CD4-positive, alpha-beta T cell treated with Interleukin-15 for 4 hours (primary cell): ENCODE data around the gene SYNDIG1L.
A peak's percentile ranks its signal among the peaks of the same experiment; 100 is the strongest.
"Not testable (repeated sequence)": the region's sequence is repeated elsewhere in the genome, so short reads cannot be mapped to it uniquely, and the experiment has no call there.

Experiments used
- DNase-seq: peaks from one replicate; pipeline ENCODE4 v3.0.0-alpha.2; 2020; ENCODE audit warnings: low spot score

The SYNDIG1L gene

GRCh38 chr14:74402401-74403251 lies 23.4 kb downstream of the SYNDIG1L start:
- DNase-seq = no peak

GRCh38 chr14:74401504-74402241 lies 24.3 kb downstream of the SYNDIG1L start:
- peak; percentile 70 for DNase-seq

- no peak for DNase-seq
These were observed 25.0 kb downstream of the SYNDIG1L start for GRCh38 chr14:74400919-74401503.

DNA sequence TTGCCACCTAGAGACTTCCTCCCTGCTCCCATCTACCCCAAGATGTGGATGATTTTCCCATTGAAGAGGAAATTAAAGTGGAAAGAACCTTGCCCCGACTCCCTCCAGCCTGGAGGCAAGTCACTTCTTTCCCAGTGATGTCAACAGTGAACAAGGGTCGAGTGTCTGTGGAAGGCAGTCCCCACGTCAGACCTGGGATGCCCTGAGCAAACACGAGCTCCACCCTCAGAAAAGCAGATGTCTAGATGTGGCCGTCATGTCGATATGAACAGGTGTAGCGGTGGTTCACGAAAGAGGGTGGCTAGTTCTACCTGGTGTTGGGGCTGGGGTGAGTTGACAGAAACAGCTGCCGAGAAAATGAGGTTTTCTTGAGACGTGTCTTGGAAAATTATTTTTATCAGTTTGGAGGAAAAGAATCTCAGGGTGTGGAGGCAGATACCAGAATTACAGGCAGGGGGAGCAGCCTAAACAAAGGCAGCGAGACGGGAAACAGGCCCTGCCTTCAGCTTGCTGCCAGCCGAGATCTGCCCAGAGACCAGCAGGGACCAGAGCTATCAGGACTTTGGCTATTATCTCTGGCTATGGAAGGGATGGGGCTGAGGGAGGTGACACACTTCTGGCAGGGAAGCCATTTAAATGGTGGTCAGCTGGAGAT lies 25.9 kb downstream of the SYNDIG1L start:
- DNase-seq = no peak

DNA sequence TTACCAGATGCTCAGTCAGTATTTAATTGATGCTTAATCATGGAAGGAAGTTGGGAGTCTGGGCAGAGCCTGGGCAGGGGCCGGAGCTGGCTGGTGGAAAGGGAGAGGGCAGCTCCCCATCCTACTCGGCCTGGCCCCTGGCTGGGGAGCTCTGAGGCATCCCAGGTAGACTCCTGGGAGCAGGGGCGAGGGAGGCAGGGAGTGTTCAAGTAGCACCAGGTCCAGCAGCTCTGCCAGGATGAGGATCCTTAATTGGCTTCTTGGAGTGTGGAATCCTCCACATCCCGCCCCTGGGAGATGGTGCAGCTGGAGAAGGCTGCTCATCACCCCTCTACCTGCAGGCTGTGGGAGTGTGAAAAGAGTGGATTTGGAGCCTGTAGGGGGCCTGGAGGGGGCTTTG lies 30.9 kb downstream of the SYNDIG1L start:
- no peak for DNase-seq

DNA sequence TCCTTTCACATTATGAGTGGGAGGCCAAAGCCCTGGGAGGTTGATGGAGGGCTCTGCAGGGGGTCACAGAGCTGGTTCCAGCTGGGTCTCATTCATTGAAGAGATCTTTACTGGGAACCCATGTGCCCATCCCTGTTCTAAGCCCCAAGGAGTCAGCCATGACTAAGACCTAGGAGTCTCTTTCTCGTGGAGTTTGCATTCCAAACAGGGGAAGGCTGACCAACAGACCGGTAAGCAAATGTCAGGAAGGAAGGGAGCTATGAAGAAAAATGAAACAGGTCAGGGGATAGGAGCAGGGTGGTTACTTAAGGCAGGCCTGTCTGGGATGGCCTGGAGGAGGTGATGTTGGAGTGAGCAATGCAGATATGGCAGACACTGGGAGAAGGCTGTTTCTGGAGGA lies 31.5 kb downstream of the SYNDIG1L start:
- DNase-seq = no peak

- no peak for DNase-seq
These were observed 33.1 kb downstream of the SYNDIG1L start for GRCh38 chr14:74392616-74393570.

DNA sequence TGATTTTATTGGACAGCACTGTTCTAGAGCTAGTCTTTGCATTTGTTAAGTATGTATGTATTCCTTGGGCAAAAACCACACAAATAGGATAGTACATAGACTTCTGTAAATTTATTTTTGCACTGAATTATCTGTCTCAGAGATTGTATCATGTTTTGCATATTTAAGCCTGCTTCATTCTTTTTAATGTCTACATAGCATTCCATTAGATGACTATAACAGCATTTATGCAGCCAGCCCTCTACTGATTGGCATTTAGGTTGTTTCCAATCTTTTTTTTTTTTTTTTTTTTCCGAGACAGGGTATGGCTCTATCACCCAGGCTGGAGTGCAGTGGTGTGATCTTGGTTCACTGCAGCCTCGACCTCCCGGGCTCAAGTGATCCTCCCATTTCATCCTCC lies 34.5 kb downstream of the SYNDIG1L start:
- DNase-seq = no peak

GRCh38 chr14:74390505-74390904 lies 35.5 kb downstream of the SYNDIG1L start:
- DNase-seq = not testable (repeated sequence)

DNA sequence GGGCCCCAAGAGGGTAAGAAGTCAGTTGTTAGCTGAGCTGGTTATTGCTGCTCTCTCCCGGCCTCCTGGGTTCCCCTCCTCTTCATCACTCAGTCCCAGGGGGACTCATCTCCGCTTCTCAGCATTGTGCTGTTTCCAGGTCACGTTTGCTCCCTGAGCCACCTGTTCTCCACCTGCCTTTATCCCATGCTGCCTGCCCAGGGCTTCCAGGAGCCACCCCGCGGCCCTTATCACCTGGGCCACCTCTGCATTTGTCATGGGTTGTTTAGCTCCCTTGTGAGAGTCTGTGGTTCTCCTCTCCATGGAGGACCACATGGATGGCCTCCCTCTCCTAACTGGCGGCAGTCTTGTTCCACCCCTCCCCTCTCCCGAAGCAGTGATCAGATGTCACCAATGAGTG lies 36.0 kb downstream of the SYNDIG1L start:
- no peak for DNase-seq

DNA sequence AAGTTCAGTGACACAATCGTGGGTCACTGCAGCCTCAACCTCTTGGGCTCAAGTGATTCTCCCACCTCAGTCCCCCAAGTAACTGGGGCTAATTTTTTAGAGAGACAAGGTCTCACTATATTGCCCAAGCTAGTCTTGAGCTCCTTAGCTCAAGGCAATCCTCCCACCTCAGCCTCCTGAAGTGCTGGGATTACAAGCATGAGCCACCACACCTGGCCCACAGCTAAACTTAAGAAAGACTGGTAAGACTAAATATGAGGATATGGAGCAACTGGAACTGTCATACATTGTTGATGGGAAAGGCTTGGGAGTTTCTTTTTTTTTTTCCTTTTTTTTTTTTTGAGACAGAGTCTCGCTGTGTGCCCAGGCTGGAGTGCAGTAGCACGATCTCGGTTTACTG lies 43.8 kb downstream of the SYNDIG1L start:
- no peak for DNase-seq

DNA sequence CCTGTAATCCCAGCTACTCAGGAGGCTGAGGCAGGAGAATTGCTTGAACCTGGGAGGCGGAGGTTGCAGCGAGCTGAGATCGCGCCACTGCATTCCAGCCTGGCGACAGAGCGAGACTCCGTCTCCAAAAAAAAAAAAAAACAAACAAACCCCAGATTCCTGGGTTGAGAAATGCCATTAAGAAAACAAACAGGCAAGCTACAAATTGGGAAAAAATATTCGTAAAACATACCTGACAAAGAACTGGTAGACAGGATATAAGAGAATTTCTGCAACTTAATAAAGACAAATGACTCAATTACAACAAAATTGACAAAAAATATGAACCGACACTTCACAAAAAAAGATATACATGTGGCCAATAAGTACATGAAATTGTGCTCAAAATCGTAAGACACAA lies 44.4 kb downstream of the SYNDIG1L start:
- not testable (repeated sequence) for DNase-seq

GRCh38 chr14:74380845-74381244 lies 45.2 kb downstream of the SYNDIG1L start:
- DNase-seq = no peak

GRCh38 chr14:74380172-74380571 lies 45.8 kb downstream of the SYNDIG1L start:
- DNase-seq = no peak

DNA sequence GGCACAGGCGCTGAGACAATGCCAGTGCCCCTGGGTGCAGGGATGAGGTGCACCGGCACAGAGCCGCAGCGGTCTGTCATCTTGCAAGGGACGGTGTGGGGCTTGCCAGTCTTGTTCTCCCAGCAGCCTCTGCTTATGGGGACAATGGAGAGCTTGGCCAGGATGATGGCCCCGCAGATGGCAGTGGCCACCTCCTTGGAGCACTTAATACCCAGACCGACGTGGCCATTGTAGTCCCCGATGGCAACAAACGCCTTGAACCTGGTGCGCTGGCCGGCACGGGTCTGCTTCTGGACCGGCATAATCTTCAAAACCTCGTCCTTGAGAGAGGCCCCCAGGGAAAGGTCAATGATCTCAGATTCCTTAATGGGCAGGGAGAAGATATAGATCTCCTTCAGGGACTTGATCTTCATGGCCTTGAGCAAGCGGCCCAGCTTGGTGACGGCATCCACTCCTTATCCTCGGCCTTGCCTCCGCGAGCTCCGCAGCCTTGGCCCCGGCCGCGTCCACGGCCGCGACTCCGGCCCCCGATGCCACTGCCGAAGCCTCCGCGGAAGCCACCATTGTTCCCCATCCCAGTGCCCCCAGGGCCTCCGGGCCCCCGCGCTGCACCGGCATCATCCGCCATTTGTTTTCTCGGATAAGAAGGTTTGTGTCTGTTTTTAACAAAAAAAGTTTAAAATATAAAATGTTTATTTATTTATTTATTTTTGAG lies 47.9 kb downstream of the SYNDIG1L start:
- DNase-seq = no peak

- DNase-seq = no peak
These were observed 57.6 kb downstream of the SYNDIG1L start for GRCh38 chr14:74368441-74368840.

GRCh38 chr14:74368026-74368425 lies 58.0 kb downstream of the SYNDIG1L start:
- no peak for DNase-seq

DNA sequence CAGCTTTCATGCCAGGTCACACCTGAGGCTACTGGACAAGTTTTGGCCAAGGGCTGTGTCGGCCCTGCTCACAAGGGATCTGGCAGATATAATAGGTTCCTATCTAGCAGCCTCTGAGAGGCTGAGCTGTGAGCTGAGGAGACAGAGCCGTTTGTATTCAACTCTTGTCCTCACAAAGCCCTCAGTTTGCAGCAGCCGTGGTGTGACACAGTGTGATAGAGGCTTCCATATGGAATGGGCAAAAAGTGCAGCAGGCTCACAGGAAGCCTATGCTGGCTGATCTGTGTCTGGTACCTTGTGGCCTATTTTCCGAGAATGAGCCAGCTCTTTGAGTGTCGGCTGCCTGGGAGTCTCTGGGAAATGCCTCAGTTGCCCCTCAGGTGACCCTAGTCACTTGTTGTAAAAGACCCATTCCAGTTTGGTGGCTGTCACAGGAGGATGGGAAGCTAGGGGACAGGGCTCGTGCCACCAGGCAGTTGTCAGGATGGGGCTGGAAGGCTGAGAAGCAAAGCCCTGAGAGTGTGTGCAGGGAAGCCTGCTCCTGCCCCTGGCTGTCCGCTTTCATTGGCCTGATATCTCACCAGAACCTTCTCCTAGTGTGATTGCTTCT lies 61.6 kb downstream of the SYNDIG1L start:
- DNase-seq = no peak

GRCh38 chr14:74362361-74362915 lies 63.6 kb downstream of the SYNDIG1L start:
- DNase-seq = peak; percentile 67

DNA sequence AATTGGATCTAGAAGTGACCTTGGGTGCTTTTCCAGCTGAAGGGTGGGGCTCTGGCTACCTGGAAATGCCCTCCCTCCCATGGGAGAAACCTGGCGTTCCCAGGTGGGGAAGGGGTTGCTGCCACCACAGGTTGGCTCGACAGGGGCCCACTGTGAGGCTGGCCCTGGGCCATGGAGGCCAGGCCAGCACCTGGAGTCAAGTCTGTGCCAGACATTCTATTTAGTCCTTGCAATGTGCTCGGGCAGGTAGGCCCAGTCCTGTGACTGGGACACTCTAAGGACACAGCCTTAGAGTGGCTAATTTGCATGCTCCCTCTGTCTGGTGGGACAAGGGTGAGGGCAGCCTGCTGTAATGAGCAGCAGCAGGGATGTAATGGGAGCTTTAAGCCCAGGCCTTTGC lies 65.8 kb downstream of the SYNDIG1L start:
- no peak for DNase-seq
